GDM1 (cell line): ENCODE data around the gene CLASP2.
"Not testable (repeated sequence)": the region's sequence is repeated elsewhere in the genome, so short reads cannot be mapped to it uniquely, and the experiment has no call there.

Source experiments
- DNase-seq: peaks from one replicate; lab custom pipeline; 2025; lab: John Stamatoyannopoulos, UW

The CLASP2 gene

GRCh38 chr3:33453331-33453761 lies 264.7 kb downstream of the CLASP2 start:
- no peak for DNase-seq

DNA sequence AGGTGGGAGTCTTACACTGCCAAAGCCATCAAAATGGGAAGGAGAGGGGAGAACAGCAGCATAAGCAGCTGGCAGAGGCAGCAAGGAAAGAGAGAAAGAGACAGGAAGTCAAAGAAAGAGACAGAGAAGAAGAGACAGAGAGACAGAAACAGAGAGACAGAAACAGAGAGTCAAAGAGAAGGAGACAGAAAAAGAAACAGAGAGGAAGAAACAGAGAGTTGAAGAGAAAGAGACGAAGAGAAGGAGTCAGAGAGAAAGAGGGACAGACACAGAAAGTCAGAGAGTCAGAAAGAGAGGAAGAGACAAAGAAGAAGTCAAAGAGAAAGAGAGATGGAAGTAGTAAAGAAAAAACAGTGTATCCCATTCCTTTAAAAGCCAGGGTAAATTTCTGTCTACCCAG lies 266.1 kb downstream of the CLASP2 start:
- DNase-seq = not testable (repeated sequence)

DNA sequence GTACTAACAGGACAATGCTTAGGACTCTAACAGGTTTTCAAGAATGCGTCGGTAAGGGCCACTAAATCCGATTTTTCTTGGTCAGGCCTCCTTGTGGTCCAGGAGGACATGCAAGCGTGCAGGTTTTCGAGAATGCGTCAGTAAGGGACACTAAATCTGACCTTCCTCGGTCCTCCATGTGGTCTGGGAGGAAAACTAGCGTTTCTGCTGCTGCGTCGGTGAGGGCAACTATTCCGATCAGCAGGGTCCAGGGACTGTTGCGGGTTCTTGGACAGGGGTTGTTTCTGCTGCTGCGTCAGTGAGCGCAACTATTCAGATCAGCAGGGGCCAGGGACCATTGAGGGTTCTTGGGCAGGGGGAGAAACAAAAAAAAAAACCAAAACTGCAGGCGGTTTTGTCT lies 270.1 kb downstream of the CLASP2 start:
- DNase-seq = no peak

GRCh38 chr3:33447256-33447625 lies 270.8 kb downstream of the CLASP2 start:
- DNase-seq = not testable (repeated sequence)
